Islet precursor cell (in vitro differentiated cells): ENCODE data around the gene ROM1.
"Not testable (repeated sequence)": the region's sequence is repeated elsewhere in the genome, so short reads cannot be mapped to it uniquely, and the experiment has no call there.

Source experiments
- DNase-seq: peaks from one replicate; pipeline ENCODE4 v3.0.0-alpha.2; 2018

The ROM1 gene

DNA sequence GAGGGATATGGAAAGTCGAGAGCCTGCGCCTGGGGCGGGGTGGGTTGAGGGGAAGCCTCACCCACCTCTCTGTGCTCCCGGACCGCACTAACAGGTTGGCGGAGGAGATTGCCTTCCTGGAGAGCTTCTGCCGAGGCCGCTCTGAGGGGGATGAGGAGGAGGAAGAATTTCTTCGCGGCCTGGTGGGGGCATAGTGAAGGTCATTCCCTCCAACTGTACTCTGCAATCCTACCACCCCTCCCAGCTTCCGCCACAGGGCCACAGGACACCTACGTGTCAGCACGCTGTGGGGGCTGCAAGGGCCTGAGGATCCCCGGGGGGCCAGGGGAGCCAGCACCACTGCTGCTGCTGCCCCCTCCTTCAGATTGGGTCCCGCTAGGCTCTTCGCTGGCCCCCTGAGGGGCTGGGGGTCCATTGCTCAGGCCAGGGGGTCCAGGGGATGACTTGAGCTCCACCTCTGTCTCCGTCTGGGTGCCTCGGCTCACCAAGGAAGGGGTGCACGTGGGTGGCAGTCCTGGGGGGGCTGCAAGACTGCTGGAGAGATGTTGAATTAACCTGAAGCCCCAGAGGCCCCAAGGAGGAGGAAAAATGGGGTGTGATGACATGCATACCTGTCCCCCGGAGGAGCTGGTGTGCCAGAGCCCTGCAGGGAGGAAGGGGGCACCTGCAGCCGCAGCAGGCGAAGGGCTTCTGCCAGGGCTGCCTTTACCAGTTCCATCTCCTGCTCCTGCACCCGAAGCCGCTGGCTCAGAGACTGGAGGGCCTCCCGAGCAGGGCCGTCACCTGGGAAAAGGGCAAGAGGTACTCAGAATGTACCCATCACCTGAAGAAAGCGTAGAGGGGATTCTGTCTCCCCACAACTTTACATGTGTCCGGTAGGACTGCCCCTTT is 2.0 kb upstream of the ROM1 start:
- DNase-seq, result no peak

DNA sequence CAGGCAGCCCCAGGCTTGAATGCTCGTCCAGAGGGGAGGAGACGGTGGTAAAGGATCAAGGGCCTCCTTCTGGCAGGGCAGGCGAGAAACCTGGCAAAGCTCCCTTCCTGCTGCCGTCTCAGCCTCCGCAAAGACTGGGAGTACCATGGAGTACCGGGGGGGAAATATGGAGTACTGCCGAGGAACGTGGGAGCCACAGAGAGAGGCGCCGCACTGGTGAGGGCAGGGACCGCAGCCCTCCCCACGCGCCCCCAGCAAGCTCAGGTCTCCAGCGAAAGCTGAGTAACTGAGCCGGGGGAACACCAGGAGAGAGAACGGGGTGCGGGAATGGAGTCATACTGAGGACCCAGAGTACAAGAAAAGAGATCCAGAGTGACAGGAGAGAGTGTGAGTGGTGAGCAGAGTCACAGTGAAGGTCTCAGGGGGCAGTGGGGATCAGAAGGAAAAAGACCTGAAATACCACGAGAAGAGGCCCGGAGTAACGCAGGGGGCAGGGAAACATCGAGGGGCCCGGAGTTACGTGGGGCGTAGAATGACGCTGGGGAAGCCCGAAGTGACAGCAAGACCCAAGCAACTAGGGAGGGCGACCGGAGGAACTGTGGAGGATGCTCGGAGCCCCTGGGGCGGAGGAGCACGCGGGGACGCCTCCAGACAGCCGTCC is 1.2 kb upstream of the ROM1 start:
- DNase-seq, result peak; percentile 66

- peak; percentile 56 for DNase-seq
Measured at GRCh38 chr11:62613291-62613778, 278 bp downstream of the ROM1 start.

DNA sequence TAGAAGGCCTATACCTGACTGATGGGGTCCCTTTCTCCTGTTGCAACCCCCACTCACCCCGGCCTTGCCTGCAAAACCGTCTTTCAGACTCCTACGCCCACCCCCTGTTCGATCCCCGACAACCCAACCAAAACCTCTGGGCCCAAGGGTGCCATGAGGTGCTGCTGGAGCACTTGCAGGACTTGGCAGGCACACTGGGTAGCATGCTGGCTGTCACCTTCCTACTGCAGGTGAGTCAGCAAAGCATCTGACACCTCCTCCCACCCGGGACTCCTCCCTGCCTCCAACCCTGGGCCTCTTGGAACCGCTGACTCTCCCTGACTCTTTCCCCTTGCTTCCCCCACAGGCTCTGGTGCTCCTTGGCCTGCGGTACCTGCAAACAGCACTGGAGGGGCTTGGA is 1.2 kb downstream of the ROM1 start:
- peak; percentile 75 for DNase-seq

DNA sequence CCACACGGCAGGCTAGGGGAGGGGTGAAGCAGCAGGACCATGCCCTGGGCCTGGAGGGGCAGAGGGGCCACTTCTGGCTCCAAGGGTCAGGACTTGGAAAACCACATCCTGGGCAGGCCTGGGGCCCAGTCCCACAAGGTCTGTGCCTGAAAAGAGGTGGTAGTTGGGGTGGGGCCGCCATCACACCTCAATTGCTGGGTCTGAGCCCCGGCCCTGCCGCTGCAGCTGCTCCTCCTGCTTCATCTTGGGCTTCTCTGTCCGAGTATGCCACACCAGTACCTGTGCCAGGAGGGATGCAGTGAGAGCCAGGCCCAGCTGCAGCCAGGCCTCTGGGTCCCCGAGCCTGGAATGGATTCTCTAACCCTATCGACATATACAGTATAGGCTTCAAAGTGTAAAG is 2.5 kb downstream of the ROM1 start:
- DNase-seq, result no peak

DNA sequence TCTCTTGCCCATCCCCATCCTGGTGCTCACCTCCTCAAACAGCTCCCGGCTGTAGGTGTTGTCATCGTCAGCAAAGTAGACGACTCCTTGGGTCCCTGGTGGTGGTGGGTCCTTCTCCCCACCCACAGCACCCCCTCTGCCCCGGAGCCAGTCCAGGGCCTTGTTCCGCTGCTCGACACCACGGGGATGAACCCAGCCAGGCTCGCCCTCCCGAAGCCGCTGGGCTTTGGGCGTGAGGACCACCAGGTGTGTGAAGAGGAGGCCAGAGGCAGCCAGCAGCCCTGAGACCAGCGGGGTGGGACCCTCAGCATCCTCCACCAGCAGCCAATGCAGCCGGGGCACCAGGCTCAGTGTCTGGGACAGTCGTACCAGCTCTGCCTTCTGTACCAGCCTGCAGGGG is 3.9 kb downstream of the ROM1 start:
- DNase-seq, result not testable (repeated sequence)

DNA sequence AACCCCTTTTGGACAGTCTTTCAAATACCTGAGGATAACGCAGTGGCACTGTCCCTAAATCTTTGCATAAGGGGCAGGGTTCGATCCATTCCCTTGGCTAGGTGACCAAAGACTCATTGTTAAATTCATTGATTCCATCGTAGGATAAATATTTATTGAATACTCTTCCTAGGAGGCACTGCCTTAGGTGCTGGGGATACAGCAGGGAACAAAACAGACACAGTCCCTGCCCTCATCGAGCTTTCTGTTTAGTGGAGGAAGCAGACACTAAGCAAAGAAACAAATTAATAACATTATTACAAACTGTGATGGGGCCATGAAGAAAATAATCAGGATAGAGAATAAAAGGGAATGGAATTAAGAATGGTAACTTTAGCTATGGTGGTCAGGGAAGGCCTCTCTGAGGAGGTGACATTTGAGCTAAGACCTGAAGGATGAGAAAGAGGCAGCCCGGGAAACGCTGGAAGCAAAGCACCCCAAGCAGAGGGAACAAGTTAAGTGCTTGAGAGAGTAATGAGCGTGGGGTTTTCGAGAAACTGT is 8.0 kb downstream of the ROM1 start:
- DNase-seq, result no peak

DNA sequence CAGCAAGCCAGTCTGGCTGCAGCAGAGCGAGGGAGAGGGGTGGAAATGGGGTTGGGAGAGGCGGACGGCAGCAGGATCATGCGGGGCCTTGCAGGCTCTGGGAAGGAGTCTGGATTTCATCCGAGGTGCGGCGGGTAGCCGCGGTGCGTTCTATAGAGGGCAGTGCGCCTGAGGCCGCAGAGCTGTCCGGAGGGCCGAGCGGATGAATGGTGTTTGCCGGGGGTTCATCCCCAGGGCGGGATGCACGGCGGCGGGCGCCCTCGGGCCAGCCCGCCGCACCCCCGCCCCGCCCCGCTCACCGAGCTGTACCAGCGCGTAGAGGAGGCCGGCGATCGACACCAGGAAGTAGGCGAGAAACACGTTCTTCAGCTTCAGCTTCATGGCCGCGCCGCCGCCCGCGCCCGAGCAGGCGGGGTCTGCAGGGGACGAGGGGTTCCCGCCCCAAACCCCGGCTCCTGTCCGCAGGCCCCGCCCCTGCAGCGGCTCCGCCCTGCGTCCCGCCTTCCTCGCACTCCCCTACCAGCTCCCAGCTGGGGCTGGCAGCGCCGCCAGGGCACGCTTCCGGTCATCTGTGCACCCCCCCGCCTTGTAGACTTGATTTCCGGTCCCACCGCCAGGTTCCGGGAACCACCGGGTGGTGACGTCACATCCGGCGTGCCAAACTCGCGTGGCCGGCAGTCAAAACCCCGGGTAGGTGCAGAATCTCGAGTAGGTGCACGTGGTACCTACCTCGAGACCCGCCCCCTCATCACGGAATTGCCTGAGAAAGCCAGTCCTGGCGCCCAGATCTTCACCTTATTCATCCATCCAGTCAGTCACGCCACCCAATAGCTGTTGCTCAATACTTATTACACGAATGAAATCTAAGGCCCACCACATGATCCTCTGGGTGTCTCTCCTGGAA is 8.8 kb downstream of the ROM1 start, which contains the start of gene B3GAT3:
B3GAT3 (minus strand) TSS at position 420 of the 904 bp plus-strand sequence; CDS start at position 381, 39 bp downstream.
- peak; percentile 99 for DNase-seq

- DNase-seq, result no peak
Measured at GRCh38 chr11:62622476-62623089, 9.5 kb downstream of the ROM1 start.

DNA sequence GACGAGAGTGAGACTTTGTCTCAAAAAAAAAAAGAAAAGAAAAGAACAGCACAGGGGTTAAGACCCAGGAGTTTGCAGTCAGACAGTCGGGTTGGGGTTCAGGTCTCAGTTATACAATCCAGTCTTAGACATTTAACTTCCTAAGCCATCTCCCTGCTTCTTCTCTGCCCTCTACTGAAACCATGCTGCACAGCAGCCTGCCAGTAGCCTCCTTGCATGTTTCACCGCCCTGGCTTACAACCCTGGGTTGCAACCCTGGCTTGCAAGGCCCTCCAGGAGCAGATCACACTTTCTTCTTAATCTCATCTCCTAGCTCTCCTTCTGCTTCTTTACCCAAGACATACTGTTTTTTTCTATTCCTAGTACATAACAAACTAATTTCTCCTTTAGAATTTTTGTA is 14.7 kb downstream of the ROM1 start:
- no peak for DNase-seq

DNA sequence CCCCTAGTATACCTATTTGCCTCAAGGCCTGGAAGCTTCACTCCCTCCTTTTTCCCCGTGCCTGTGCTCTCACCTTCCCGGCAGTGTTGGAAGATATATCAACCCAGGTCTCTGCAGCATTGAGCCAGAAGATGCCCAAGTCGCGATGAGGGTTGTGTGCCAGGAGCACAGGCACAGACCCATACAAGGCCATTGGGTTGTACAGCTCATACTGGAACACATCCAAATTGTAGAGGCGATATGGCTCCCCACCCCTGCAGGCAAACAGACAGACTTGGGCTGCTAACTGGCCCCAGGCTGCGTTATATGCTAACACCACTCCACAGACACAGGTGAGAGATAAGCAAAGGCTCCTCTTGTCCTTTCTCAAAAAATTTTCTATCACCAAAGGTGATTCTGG is 19.4 kb downstream of the ROM1 start:
- no peak for DNase-seq

DNA sequence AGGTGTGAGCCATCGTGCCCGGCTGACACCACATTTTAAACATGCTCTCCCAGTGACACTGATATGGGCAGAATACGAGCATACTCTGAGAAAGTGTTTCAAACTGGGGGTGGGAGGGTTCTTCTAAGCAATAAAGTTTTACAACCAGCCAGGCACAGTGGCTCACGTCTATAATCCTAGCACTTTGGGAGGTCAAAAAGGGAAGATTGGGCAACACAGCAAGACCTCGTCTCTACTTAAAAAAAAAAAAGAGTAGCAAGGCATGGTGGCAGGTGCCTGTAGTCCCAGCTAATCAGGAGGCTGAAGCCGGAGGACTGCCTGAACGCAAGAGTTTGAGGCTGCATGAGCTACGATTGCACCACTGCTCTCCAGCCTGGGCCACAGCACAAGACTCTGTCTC is 31.2 kb downstream of the ROM1 start:
- DNase-seq, result no peak

- DNase-seq, result no peak
Measured at GRCh38 chr11:62645671-62645945, 32.6 kb downstream of the ROM1 start.

DNA sequence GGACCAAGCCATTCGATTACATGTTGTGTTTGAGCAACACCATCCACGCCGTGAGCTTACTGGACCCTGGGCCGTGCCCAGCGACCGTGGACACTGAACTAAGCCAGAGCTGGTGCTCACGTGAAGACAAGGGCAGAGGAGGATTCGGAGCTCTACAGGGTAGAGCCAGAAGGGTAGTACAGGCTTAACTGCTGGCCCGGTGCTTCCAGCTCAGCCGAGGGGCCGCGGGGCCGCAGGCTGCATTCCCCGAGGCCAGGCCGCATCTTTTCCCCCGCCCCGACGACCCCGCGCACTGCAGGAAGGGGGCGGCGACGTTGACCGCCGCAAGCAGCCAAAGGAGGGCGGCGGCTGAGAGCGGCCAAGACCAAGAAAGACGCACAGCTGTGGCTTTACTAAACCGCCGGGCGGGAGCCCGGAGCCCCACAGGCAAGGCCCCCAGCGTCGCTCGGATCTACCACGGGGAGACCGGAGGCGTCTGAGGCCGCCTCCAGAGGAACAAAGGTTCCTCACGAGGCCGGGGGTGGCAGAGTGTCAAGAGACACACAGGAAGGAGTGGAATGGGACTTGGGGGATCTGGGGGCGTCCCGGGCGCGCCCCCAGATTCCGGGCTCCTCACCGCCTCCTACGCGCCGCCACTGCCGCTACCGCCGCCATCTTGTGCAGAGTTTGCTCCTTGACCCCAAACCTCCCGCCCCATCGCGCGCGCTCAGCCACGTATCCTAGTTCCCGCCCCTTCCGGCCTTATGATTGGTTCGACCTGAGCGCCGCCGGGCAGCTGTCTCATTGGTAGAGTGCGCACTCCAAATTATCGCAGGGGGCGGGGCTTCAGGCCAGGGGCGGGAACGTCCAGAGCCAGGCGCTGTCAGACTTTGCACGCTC is 33.1 kb downstream of the ROM1 start, which contains the start of gene GANAB:
GANAB (minus strand) TSS at position 668 of the 879 bp plus-strand sequence; CDS start at position 654, 14 bp downstream.
- peak; percentile 99 for DNase-seq

DNA sequence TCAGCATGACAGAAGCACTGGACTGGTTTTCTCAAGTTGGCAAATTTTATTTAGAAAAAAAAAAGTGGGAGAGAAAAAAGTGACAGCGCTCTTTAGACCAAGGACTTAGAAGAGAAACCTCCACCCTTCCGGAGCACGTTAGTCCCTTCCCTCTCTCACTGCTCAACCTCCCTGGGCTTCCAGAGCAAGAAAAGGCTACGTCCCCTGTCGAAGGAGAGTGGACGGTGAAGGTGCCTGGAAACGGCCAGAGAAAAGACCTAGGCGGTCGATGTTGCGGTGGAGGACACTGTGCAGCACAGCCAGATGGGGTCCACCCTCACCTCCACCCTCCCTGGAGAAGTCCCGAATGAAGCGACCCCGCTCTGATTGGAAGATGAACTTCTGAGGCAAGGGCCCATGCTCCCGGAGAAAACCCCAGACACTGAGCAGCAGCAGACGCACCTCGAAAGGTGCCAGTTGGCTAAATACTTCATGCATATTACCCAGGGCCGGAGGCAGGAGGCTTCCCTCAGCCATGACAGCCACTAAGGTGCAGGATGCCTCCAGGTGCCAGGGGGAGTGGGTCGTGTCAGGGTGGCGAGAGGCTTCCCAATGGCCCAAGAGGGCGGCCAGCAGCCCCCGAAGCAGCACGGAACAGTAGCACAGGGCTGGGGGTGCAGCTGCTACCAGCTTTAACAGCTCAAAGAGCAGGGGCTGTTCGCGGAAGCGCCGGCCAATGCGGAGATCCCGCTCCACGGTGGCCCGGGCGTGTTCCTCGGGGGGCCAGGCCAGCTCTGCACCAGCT is 34.0 kb downstream of the ROM1 start:
- no peak for DNase-seq

- DNase-seq, result no peak
Measured at GRCh38 chr11:62647609-62648005, 34.5 kb downstream of the ROM1 start.

DNA sequence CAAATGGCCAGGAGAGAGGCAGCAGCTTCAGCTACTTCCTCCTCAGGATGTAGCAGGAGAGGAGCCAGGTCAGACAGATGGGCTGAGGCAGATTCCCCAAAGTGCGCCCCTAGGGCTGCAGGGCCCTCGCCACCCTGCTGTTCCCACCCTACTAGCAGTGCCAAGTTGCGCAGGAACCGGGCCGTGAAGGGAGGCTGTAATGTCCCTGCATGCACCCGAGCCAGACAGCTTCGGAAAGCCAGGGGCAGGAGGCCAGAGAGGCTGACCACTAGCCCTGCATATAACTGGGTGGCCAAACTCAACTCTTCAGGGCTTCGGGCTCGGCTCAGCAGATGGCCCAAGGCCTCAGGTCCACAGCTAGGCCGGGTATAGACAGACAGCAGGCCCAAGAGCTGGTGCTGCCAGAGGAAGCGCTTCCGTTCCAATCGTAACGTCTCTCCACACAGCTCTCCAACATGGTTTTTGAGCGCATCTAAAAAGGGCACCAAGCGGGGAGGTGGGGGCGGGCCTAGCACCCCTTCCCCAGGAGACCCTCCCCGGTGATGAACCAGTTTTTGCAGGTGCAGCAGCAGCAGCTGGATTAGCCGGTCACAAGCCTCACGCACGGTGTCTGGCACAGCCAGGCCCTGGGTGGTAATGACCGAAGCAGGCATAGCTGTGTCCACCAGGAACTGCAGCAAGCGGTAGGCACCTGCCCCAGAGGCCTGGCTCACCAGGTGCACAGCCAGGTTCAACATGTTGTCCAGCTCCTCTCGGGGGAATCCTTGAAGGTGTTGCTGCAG is 35.3 kb downstream of the ROM1 start:
- DNase-seq, result no peak

DNA sequence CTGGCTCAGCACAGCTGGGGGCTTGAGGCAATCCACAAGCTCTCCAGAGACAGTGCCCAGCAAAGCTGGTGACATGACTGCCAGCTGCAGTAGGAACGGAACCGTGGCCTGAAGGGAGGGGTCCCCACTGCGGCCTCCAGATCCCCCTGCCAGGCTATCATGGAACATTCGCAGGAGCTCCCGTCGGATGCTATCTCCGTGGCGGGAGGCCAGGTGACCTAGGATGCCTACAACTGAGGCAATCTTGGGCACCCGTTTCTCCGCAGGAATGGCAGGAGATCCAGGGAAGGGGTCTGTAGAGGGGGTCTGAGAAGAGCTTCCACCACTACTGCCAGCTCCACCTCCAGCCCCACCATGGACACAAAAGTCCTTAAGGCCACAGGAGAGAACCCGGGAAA is 35.9 kb downstream of the ROM1 start:
- DNase-seq, result no peak

DNA sequence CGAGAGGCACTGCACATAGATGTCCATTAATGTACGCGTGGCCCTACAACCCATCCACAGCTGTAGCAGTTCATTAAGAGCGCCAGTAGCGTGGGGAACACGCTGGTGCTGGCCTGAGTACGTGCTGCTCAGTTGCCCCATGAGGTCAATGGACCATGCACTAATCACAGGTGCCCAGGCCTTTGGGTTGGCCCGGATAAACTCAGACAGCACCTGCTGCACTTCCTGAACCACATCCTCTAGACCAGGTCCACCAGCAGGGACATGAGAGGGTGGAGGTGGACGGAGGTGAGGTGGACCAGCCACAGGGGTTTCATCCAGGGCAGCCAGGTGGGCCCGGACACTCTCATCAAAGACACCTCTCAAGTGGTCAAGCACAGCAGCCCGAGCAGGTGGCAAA is 36.4 kb downstream of the ROM1 start:
- DNase-seq, result no peak

GRCh38 chr11:62650283-62650682 is 37.2 kb downstream of the ROM1 start:
- not testable (repeated sequence) for DNase-seq
